Keratinocyte (primary cell): ENCODE measurements around the gene CYBB.

Source experiments
- EZH2 ChIP-seq: IDR thresholded peaks from one replicate; pipeline ENCODE4 v1.6.1; 2012; ENCODE audit warnings: inconsistent platforms, mild to moderate bottlenecking, low read length, moderate library complexity
- TF ChIP-seq, protein P1 (sequence below), 3 experiments: IDR thresholded peaks in 1 of 3; conservative IDR thresholded peaks in 1 of 3; optimal IDR thresholded peaks in 1 of 3; 2 replicates in 2 of 3; 3 replicates in 1 of 3; pipeline versions ENCODE3 to v1.5.1; 2011; ENCODE audit warnings: low read length in 3 of 3, mild to moderate bottlenecking in 3 of 3, moderate library complexity in 2 of 3, control low read depth in 1 of 3, inconsistent platforms in 1 of 3; ENCODE audit not compliant: insufficient read depth in 2 of 3; ENCODE audit errors: extremely low read depth in 1 of 3

DNA sequence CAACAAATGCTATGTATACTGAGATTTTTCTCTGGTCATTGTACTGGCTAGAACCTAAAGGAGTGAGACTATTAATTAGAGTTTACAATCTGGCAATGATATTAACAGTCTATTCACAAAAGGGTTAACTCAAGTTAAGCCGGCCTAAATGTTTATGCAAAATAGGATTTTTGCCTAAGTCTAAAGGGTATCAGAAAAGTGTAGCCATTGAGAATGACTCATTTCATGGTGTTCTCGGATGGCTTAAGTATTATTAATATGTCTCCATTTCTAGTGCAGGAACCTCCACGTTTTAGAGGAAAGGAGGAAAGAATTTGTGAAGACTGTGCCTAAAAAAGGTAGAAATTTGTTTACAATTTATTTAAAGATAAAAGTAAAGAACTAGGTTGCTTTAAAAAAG lies 37.7 kb downstream of the CYBB start:
- TF ChIP-seq, protein P1, sequence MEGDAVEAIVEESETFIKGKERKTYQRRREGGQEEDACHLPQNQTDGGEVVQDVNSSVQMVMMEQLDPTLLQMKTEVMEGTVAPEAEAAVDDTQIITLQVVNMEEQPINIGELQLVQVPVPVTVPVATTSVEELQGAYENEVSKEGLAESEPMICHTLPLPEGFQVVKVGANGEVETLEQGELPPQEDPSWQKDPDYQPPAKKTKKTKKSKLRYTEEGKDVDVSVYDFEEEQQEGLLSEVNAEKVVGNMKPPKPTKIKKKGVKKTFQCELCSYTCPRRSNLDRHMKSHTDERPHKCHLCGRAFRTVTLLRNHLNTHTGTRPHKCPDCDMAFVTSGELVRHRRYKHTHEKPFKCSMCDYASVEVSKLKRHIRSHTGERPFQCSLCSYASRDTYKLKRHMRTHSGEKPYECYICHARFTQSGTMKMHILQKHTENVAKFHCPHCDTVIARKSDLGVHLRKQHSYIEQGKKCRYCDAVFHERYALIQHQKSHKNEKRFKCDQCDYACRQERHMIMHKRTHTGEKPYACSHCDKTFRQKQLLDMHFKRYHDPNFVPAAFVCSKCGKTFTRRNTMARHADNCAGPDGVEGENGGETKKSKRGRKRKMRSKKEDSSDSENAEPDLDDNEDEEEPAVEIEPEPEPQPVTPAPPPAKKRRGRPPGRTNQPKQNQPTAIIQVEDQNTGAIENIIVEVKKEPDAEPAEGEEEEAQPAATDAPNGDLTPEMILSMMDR (optimal IDR thresholded peaks at IDR 0.05 in 1 of 3, IDR thresholded peaks at IDR 0.05 in 1 of 3, conservative IDR thresholded peaks at IDR 0.05 in 1 of 3; ENCODE audit: extremely low read depth in 1 of 3, insufficient read depth in 2 of 3, low read length in 3 of 3): no peak
- no peak for TF ChIP-seq EZH2
